ENCODE measurements around the gene CDH3. TPM values are rescaled to one million over a fixed set of nuclear protein-coding genes. Genes with fewer than 3 reads are reported as not detected.
A peak's percentile ranks its signal among the peaks of the same experiment; 100 is the strongest.

CDH3 gene
- total RNA-seq, 6 donors from 2014 or later: 3.6 to 12.3 (median 9.9) TPM

DNA sequence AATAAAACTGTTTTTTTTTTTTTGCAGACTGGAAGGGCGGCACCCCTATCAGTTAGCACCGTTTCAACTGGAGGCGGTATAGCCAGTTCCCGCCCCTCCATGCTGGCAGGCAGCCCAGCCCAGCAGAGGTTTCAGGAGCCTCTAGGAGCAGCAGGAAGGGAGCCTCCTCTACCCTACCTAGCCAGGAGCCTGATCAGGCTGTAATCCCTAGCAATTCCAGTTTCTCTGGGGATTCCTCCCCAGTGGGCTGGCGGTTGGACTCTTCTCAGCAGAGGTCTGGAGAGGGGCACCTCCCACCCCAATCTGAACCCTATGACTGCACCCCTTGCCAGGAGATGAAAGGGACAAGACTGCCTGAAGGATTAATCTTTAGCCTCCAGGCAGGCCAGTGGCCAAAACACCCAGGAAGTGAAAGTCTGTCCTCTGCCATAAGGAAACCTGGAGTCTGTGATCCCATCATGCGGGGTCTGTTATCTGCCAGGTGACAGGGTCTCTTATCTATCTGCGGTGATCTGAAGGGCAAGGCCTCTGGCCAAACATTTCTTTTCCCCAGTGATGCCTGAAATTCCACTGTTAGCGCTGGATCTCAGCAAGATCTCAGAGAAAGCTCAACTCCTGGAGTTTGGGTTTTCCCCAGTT, 87.1 kb downstream of the CDH3 start:
- Histone ChIP-seq H3K4me1 (peaks cover 0 to 12% (median 5%) of the 10 kb centered on the region in 4 donors), H3K27ac (peak overlapping the region in 1 of 4 donors; percentile 46), H3K4me3 (no peak overlapping the region), H3K27me3 (peaks cover 0 to 10% (median 3%) of the 10 kb centered on the region in 4 donors), H3K36me3 (no peaks in the 10 kb centered on the region), H3K9me3 (no peaks in the 10 kb centered on the region)
- ATAC-seq (ENCODE audit: low FRiP score in 2 of 2): peak; percentile 62 to 68
- peak; percentile 86 to 87 for DNase-seq
- TF ChIP-seq POLR2A (IDR thresholded peaks at IDR 0.05) (no peak), EP300 (IDR thresholded peaks at IDR 0.05) (no peak), POLR2AphosphoS5 (IDR thresholded peaks at IDR 0.05) (no peak)
- TF ChIP-seq, protein P1, sequence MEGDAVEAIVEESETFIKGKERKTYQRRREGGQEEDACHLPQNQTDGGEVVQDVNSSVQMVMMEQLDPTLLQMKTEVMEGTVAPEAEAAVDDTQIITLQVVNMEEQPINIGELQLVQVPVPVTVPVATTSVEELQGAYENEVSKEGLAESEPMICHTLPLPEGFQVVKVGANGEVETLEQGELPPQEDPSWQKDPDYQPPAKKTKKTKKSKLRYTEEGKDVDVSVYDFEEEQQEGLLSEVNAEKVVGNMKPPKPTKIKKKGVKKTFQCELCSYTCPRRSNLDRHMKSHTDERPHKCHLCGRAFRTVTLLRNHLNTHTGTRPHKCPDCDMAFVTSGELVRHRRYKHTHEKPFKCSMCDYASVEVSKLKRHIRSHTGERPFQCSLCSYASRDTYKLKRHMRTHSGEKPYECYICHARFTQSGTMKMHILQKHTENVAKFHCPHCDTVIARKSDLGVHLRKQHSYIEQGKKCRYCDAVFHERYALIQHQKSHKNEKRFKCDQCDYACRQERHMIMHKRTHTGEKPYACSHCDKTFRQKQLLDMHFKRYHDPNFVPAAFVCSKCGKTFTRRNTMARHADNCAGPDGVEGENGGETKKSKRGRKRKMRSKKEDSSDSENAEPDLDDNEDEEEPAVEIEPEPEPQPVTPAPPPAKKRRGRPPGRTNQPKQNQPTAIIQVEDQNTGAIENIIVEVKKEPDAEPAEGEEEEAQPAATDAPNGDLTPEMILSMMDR (IDR thresholded peaks at IDR 0.05): no peak
- 37% methylated on average over 7 to 8 of the region's 8 CpGs for WGBS, 2 donors

DNA sequence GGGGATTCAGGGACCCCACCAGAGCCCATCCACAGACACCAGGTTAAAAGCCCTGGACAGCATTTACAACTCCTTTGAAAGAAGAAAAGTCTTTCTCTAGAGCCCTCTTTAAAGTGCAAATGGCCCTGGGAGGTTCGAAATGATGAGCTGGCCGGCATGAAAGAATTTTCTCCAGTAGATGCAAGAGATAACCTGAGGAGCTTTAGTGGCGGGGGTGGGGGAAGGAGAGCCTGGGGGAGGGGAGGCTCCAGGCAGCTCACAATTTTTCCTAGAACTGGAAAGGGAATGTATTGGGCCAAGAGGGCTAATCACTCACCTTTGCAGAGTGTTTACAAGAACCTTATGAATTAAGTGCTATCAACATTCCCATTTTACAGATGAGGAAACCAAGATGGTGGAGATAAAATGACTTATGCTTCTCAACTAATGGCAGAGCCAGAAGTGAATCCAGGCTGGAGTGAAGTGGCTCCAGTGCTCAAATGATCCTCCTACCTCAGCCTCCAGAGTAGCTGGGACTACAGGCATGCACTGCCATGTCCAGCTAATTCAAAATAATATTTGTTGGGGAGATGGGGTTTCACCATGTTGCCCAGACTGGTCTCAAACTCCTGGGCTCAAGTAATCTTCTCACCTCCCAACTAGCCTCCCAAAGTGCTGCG, 87.8 kb downstream of the CDH3 start:
- H3K27ac ChIP-seq: no peak overlapping the region
- DNase-seq (no peak), ATAC-seq (ENCODE audit: low FRiP score in 2 of 2) (no peak)
- WGBS, 2 donors: 59 to 73% methylated on average over 4 of the region's 4 CpGs
- H3K9me3 ChIP-seq: no peaks in the 10 kb centered on the region
- TF ChIP-seq EP300 (IDR thresholded peaks at IDR 0.05) (no peak), POLR2AphosphoS5 (IDR thresholded peaks at IDR 0.05) (no peak), POLR2A (IDR thresholded peaks at IDR 0.05) (no peak)
- TF ChIP-seq, protein P1 (IDR thresholded peaks at IDR 0.05): no peak
- peaks cover 0 to 17% (median 6%) of the 10 kb centered on the region in 4 donors for H3K27me3 ChIP-seq
- H3K36me3 ChIP-seq: no peaks in the 10 kb centered on the region
- peaks cover 0 to 19% (median 11%) of the 10 kb centered on the region in 4 donors for H3K4me1 ChIP-seq
- H3K4me3 ChIP-seq: no peak overlapping the region

DNA sequence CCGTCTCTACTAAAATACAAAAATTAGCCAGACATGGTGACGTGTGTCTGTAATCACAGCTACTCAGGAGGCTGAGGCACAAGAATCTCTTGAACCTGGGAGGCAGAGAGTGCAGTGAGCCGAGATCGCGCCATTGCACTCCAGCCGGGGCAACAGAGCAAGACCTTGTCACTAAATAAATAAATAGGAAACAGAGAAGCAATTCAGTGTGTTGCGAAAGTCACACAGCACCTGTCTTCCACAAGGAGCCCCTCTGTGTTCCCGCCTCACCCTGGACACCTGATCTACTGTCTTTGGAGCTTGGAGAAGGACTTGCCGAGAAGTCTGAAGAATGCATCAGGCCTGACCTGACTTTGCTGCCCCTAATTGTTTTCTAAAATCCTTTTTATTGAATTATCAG, 88.5 kb downstream of the CDH3 start:
- Histone ChIP-seq H3K9me3 (no peaks in the 10 kb centered on the region), H3K27ac (no peak overlapping the region), H3K27me3 (peaks cover 0 to 20% (median 9%) of the 10 kb centered on the region in 4 donors), H3K4me3 (no peak overlapping the region), H3K36me3 (no peaks in the 10 kb centered on the region), H3K4me1 (peaks cover 0 to 23% (median 13%) of the 10 kb centered on the region in 4 donors)
- no peak for ATAC-seq (ENCODE audit: low FRiP score in 2 of 2)
- TF ChIP-seq POLR2A (IDR thresholded peaks at IDR 0.05) (no peak), EP300 (IDR thresholded peaks at IDR 0.05) (no peak), POLR2AphosphoS5 (IDR thresholded peaks at IDR 0.05) (no peak)
- TF ChIP-seq, protein P1 (IDR thresholded peaks at IDR 0.05): no peak
- 81 to 91% methylated on average over 9 of the region's 9 CpGs for WGBS, 2 donors
- no peak for DNase-seq

DNA sequence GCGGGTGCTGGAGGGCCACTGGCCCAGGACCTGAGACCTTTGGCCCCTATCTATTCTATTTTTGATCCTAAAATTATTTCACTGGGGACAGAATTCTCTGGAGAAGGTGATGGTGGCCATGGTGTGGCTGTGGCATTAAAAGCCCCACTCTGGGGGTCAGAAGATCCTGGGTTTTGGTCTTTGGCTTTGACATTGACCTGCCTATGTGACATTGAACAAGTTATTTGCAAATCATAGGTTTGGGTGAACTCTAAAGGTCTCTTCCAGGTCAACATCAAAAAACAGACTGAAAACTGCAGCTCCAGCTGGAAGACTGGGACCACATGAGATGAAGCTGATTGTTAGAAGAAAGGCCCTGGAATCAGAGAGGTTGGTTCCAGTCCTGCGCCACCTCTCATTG, 89.7 kb downstream of the CDH3 start:
- Histone ChIP-seq H3K27ac (no peak overlapping the region), H3K9me3 (no peaks in the 10 kb centered on the region), H3K4me1 (peaks cover under 1 to 28% (median 14%) of the 10 kb centered on the region in 4 donors), H3K36me3 (no peaks in the 10 kb centered on the region), H3K4me3 (no peak overlapping the region), H3K27me3 (peaks cover 0 to 20% (median 9%) of the 10 kb centered on the region in 4 donors)
- WGBS, 2 donors: 100% methylated on average over 2 of the region's 2 CpGs
- no peak for TF ChIP-seq POLR2AphosphoS5 (IDR thresholded peaks at IDR 0.05)
- TF ChIP-seq EP300 (IDR thresholded peaks at IDR 0.05): no peak
- TF ChIP-seq, protein P1 (IDR thresholded peaks at IDR 0.05): no peak
- TF ChIP-seq POLR2A (IDR thresholded peaks at IDR 0.05): no peak
- ATAC-seq (ENCODE audit: low FRiP score in 2 of 2) (no peak), DNase-seq (no peak)
